HL-60 (cell line): ENCODE measurements around the gene LIMK1.

ENCODE experiments used
- CTCF ChIP-seq: IDR thresholded peaks from one replicate; pipeline ENCODE4 v1.5.1; 2011; ENCODE audit warnings: low read length, control low read depth, inconsistent platforms; ENCODE audit not compliant: insufficient read depth
- GABPA ChIP-seq: IDR thresholded peaks from 2 replicates; pipeline ENCODE4 v1.6.1; 2012; ENCODE audit warnings: low read depth
- POLR2AphosphoS5 ChIP-seq: IDR thresholded peaks from 2 replicates; pipeline ENCODE4 v1.6.1; 2012; ENCODE audit warnings: low read depth
- SPI1 ChIP-seq: IDR thresholded peaks from 2 replicates; pipeline ENCODE4 v1.6.1; 2012; ENCODE audit warnings: low read depth, mild to moderate bottlenecking, borderline replicate concordance

GRCh38 chr7:74165867-74166593 lies 82.4 kb downstream of the LIMK1 start:
- TF ChIP-seq GABPA (no peak), SPI1 (no peak), CTCF (no peak), POLR2AphosphoS5 (no peak)
